Activated T-helper 1 cell treated with anti-CD3 and anti-CD28 coated beads, Interleukin-12 subunit alpha, Interleukin-12 subunit beta, Interleukin-2, Interleukin-4 antibody, amounts not matched to agents 30 ng/mL and 10 ng/mL and 1 ng/mL, durations not matched to agents 14 hours and 24 hours and 36 hours (primary cell): ENCODE data around the gene TRAT1. TPM values are rescaled to one million over a fixed set of nuclear protein-coding genes. Genes with fewer than 3 reads are reported as not detected.

ENCODE experiments used
- DNase-seq: peaks from one replicate; pipeline ENCODE4 v3.0.0; 2021; ENCODE audit warnings: low spot score
- H3K27ac Mint-ChIP-seq: one replicate; pipeline ENCODE4 v1.8.0; 2021; ENCODE audit warnings: mild to moderate bottlenecking, mixed read lengths
- H3K27me3 Mint-ChIP-seq: one replicate; pipeline ENCODE4 v1.8.0; 2022; ENCODE audit warnings: mild to moderate bottlenecking, moderate library complexity, mixed read lengths; ENCODE audit not compliant: insufficient read depth
- H3K36me3 Mint-ChIP-seq: one replicate; pipeline ENCODE4 v1.8.0; 2021; ENCODE audit warnings: low read depth, mixed read lengths
- H3K4me1 Mint-ChIP-seq: one replicate; pipeline ENCODE4 v1.8.0; 2021; ENCODE audit warnings: low read depth, mixed read lengths
- H3K4me3 Mint-ChIP-seq: one replicate; pipeline ENCODE4 v1.8.0; 2021; ENCODE audit warnings: mild to moderate bottlenecking, moderate library complexity, mixed read lengths
- H3K9me3 Mint-ChIP-seq: one replicate; pipeline ENCODE4 v1.8.0; 2021; ENCODE audit warnings: mixed read lengths
- intact Hi-C: fragments of 100-400 bp; cut with micrococcal nuclease; formaldehyde crosslinking; loops from one replicate; pipeline ENCODE4 v1.15.1; 2024
- total RNA-seq: library from RNA; stranded (reverse); gene quantifications from 2 replicates; pipeline ENCODE4 v1.2.3, GENCODE V29; 2022

Gene TRAT1
- total RNA-seq, 1 donor from 2014 or later: 94.6 TPM

DNA sequence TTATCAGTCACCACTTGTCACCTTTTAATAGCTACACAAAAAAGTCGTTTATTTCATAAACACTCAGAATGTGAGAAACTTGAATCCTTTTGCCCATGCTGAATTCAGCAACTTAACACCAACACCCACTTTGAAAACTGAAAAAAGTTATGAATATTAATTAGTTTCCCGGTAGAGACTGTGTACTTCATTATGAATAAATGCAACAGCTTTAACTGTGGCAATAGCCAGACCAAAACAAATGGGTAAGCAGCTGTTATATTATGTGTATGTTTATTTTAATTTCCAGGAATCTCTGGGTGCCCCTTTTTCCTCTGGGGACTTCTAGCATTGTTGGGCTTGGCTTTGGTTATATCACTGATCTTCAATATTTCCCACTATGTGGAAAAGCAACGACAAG is 7.8 kb downstream of the TRAT1 start:
- Mint-ChIP-seq H3K9me3 (peaks cover 4% of the 10 kb centered on the region), H3K36me3 (peaks cover 60% of the 10 kb centered on the region), H3K4me1 (peaks cover 97% of the 10 kb centered on the region), H3K27ac (peak overlapping the region; percentile 94), H3K4me3 (peak overlapping the region; percentile 72), H3K27me3 (no peaks in the 10 kb centered on the region)
- intact Hi-C loops: loop anchor here (5.0 to 10.0 kb wide), 2 partner anchors 974 to 1308 kb away; partner anchors contain the start of gene BBX
- DNase-seq: no peak

- intact Hi-C loops: loop anchor here (5.0 to 10.0 kb wide), 2 partner anchors 974 to 1309 kb away; partner anchors contain the start of gene BBX
- Mint-ChIP-seq H3K4me3 (peak overlapping the region; percentile 72), H3K27ac (peak overlapping the region; percentile 94), H3K4me1 (peaks cover 95% of the 10 kb centered on the region), H3K9me3 (peaks cover 4% of the 10 kb centered on the region), H3K36me3 (peaks cover 59% of the 10 kb centered on the region), H3K27me3 (no peaks in the 10 kb centered on the region)
- DNase-seq: no peak
These were observed 8.5 kb downstream of the TRAT1 start for GRCh38 chr3:108830991-108831614.

- peaks cover 94% of the 10 kb centered on the region for H3K4me1 Mint-ChIP-seq
- H3K4me3 Mint-ChIP-seq: peak overlapping the region; percentile 86
- no peak for DNase-seq
- intact Hi-C loops: loop anchor here (2.0 to 10.0 kb wide), 5 partner anchors 245 to 1311 kb away; partner anchors contain the start of genes BBX, CIP2A and DZIP3
- peaks cover 2% of the 10 kb centered on the region for H3K9me3 Mint-ChIP-seq
- H3K36me3 Mint-ChIP-seq: peaks cover 53% of the 10 kb centered on the region
- peak overlapping the region; percentile 99 for H3K27ac Mint-ChIP-seq
- no peaks in the 10 kb centered on the region for H3K27me3 Mint-ChIP-seq
These were observed 11.0 kb downstream of the TRAT1 start for GRCh38 chr3:108833611-108834010.

DNA sequence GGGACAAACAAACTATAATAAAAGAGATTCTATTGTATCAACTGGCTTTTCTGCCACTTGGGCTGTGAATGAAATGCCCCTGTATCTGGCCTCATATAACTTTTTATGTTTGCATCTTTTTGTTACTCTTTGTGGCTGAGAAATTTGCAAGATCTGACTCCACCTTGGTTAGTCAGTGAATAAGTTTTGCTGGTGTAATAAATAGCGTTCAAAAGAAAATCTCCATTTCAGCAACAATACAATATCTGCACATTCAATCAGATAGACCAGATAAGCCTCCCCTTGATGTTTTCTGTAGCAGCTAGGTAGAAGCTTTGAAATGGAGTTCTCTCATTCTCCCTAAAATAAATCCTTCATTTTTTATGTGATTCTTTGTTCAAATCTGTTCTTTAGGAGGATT is 12.0 kb downstream of the TRAT1 start:
- H3K27ac Mint-ChIP-seq: peak overlapping the region; percentile 99
- H3K36me3 Mint-ChIP-seq: peaks cover 49% of the 10 kb centered on the region
- DNase-seq: no peak
- peaks cover 94% of the 10 kb centered on the region for H3K4me1 Mint-ChIP-seq
- no peaks in the 10 kb centered on the region for H3K27me3 Mint-ChIP-seq
- peak overlapping the region; percentile 86 for H3K4me3 Mint-ChIP-seq
- intact Hi-C loops: loop anchor here (2.0 to 10.0 kb wide), 5 partner anchors 246 to 1312 kb away; partner anchors contain the start of genes BBX, CIP2A and DZIP3
- no peaks in the 10 kb centered on the region for H3K9me3 Mint-ChIP-seq

GRCh38 chr3:108835101-108835500 is 12.5 kb downstream of the TRAT1 start:
- peak overlapping the region; percentile 86 for H3K4me3 Mint-ChIP-seq
- intact Hi-C loops: loop anchor here (1.0 to 10.0 kb wide), 9 partner anchors 13 to 970 kb away; partner anchors contain the start of genes CIP2A, DZIP3, IFT57 and TRAT1
- H3K4me1 Mint-ChIP-seq: peaks cover 92% of the 10 kb centered on the region
- peak overlapping the region; percentile 99 for H3K27ac Mint-ChIP-seq
- DNase-seq: peak; percentile 47
- H3K27me3 Mint-ChIP-seq: no peaks in the 10 kb centered on the region
- H3K36me3 Mint-ChIP-seq: peaks cover 47% of the 10 kb centered on the region
- H3K9me3 Mint-ChIP-seq: no peaks in the 10 kb centered on the region

DNA sequence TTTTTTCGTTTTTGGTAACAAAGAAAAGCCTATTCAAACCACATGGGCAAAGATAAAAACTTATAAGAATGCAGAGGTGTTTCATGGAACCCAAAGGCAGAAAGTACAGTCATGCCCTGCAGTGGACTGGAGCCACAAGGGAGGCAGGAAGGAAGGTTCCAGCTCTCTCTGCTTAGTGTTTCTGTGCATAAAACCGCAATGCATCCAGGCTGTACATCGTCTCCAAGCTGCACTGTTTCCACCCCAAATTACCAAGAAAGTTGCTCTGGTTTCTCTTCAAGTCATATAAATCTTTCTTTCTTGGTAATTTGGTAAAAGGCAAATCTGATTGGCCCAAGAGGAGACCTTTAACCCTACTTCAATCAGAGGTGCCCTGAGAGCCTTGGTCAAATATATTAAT is 15.8 kb downstream of the TRAT1 start:
- Mint-ChIP-seq H3K4me1 (peaks cover 91% of the 10 kb centered on the region), H3K9me3 (no peaks in the 10 kb centered on the region), H3K36me3 (peaks cover 43% of the 10 kb centered on the region), H3K4me3 (peak overlapping the region; percentile 77), H3K27me3 (no peaks in the 10 kb centered on the region), H3K27ac (peak overlapping the region; percentile 90)
- intact Hi-C loops: loop anchor here (1.0 to 10.0 kb wide), 7 partner anchors 8 to 966 kb away; partner anchors contain the start of genes HHLA2 and IFT57
- peak; percentile 49 for DNase-seq

GRCh38 chr3:108845709-108846293 is 23.2 kb downstream of the TRAT1 start:
- Mint-ChIP-seq H3K27me3 (no peaks in the 10 kb centered on the region), H3K27ac (peak overlapping the region; percentile 59), H3K36me3 (peaks cover 60% of the 10 kb centered on the region), H3K4me1 (peaks cover 84% of the 10 kb centered on the region), H3K4me3 (peak overlapping the region; percentile 48), H3K9me3 (no peaks in the 10 kb centered on the region)
- intact Hi-C loops: loop anchor here (1.0 kb wide), 1 partner anchor 8 kb away; no protein-coding TSS in a partner anchor
- DNase-seq: no peak

GRCh38 chr3:108847187-108847586 is 24.6 kb downstream of the TRAT1 start:
- H3K36me3 Mint-ChIP-seq: peaks cover 63% of the 10 kb centered on the region
- no peak overlapping the region for H3K4me3 Mint-ChIP-seq
- no peaks in the 10 kb centered on the region for H3K9me3 Mint-ChIP-seq
- H3K4me1 Mint-ChIP-seq: peaks cover 79% of the 10 kb centered on the region
- DNase-seq: no peak
- intact Hi-C loops: loop anchor here (1.0 kb wide), 1 partner anchor 16 kb away; no protein-coding TSS in a partner anchor
- peak overlapping the region; percentile 21 for H3K27ac Mint-ChIP-seq
- H3K27me3 Mint-ChIP-seq: no peaks in the 10 kb centered on the region

- peaks cover 62% of the 10 kb centered on the region for H3K36me3 Mint-ChIP-seq
- H3K27me3 Mint-ChIP-seq: no peaks in the 10 kb centered on the region
- no peak for DNase-seq
- H3K4me1 Mint-ChIP-seq: peaks cover 60% of the 10 kb centered on the region
- H3K27ac Mint-ChIP-seq: no peak overlapping the region
- intact Hi-C loops: no loop called here
- H3K4me3 Mint-ChIP-seq: no peak overlapping the region
- H3K9me3 Mint-ChIP-seq: no peaks in the 10 kb centered on the region
These were observed 26.5 kb downstream of the TRAT1 start for GRCh38 chr3:108849075-108849474.

- Mint-ChIP-seq H3K27ac (peak overlapping the region; percentile 40), H3K36me3 (peaks cover 58% of the 10 kb centered on the region), H3K27me3 (no peaks in the 10 kb centered on the region), H3K4me1 (peaks cover 59% of the 10 kb centered on the region), H3K9me3 (no peaks in the 10 kb centered on the region), H3K4me3 (no peak overlapping the region)
- no peak for DNase-seq
- intact Hi-C loops: no loop called here
These were observed 38.8 kb downstream of the TRAT1 start for GRCh38 chr3:108861401-108861800.

- Mint-ChIP-seq H3K27ac (peak overlapping the region; percentile 96), H3K36me3 (peaks cover 50% of the 10 kb centered on the region), H3K27me3 (no peaks in the 10 kb centered on the region), H3K4me3 (peak overlapping the region; percentile 59), H3K4me1 (peaks cover 52% of the 10 kb centered on the region), H3K9me3 (no peaks in the 10 kb centered on the region)
- no peak for DNase-seq
- intact Hi-C loops: loop anchor here (1.0 to 2.0 kb wide), 9 partner anchors 9 to 274 kb away; partner anchors contain the start of genes CIP2A, DZIP3 and TRAT1
These were observed 40.5 kb downstream of the TRAT1 start for GRCh38 chr3:108862865-108863798.

DNA sequence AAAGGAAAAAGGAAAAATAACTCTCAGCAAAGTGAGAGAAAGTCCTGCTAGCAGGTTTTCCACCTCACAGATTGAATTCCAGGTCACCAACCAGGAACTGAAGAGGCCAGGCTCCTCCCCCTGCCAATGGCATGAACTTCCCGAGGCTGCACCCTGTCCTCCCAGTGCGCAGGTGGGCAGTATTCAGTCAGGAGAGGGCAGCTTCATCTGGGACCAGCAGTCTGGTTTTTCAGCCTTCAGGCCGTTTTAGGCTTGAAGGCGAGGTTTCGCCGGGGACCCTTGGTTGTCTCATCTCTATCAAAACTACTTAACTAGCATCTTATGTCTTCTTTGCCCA is 41.2 kb downstream of the TRAT1 start:
- Mint-ChIP-seq H3K27me3 (no peaks in the 10 kb centered on the region), H3K27ac (peak overlapping the region; percentile 96), H3K4me3 (no peak overlapping the region), H3K9me3 (no peaks in the 10 kb centered on the region), H3K4me1 (peaks cover 46% of the 10 kb centered on the region), H3K36me3 (peaks cover 45% of the 10 kb centered on the region)
- DNase-seq: no peak
- intact Hi-C loops: loop anchor here (1.0 to 2.0 kb wide), 9 partner anchors 9 to 274 kb away; partner anchors contain the start of genes CIP2A, DZIP3 and TRAT1
